ENCODE results near the gene ORMDL2.
A peak's percentile ranks its signal among the peaks of the same experiment; 100 is the strongest.

ORMDL2 gene

DNA sequence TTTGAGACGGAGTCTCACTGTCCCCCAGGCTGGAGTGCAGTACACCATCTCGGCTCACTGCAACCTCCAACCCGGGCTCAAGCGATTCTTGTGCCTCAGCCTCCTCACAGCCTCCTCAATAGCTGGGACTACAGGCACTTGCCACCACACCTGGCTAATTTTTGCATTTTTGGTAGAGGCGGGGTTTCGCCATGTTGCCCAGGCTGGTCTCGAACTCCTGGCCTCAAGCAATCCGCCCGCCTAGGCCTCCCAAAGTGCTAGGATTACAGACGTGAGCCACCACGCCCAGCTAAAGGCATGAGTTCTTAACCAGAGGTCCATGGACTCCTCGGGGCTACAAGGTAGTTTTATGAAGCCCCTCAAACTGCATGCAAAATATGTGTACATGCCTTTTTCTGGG lies 2.4 kb upstream of the ORMDL2 start:
- TF ChIP-seq, protein P1, sequence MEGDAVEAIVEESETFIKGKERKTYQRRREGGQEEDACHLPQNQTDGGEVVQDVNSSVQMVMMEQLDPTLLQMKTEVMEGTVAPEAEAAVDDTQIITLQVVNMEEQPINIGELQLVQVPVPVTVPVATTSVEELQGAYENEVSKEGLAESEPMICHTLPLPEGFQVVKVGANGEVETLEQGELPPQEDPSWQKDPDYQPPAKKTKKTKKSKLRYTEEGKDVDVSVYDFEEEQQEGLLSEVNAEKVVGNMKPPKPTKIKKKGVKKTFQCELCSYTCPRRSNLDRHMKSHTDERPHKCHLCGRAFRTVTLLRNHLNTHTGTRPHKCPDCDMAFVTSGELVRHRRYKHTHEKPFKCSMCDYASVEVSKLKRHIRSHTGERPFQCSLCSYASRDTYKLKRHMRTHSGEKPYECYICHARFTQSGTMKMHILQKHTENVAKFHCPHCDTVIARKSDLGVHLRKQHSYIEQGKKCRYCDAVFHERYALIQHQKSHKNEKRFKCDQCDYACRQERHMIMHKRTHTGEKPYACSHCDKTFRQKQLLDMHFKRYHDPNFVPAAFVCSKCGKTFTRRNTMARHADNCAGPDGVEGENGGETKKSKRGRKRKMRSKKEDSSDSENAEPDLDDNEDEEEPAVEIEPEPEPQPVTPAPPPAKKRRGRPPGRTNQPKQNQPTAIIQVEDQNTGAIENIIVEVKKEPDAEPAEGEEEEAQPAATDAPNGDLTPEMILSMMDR (IDR thresholded peaks at IDR 0.05) = no peak
- no peak for TF ChIP-seq ZFX (IDR thresholded peaks at IDR 0.05; ENCODE audit: borderline replicate concordance)
- no peak overlapping the region for H3K27ac ChIP-seq

DNA sequence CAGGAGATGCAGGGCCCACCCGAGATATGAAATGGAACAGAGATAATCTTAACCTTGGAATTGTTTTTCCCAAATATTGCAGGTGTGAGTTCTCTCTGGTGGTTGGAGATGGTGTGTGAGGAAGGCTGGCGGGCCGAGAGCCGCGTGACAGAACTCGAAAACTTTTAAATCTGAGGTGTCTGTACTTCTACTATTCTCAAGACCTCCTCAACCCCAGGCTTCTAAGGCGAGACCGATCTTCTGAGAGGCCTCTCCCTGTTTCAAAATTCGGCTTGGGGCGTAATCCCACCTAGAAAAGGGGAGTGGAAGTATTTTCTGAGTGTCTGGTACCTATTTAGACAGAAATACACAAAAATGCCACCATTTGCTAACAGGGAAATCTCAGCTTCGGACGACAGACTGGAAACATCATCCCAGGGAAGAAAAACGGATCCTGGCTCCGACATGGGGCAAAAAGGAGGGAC lies 928 bp upstream of the ORMDL2 start:
- H3K27ac ChIP-seq = peak overlapping the region; percentile 73
- TF ChIP-seq, protein P1 (IDR thresholded peaks at IDR 0.05) = no peak

DNA sequence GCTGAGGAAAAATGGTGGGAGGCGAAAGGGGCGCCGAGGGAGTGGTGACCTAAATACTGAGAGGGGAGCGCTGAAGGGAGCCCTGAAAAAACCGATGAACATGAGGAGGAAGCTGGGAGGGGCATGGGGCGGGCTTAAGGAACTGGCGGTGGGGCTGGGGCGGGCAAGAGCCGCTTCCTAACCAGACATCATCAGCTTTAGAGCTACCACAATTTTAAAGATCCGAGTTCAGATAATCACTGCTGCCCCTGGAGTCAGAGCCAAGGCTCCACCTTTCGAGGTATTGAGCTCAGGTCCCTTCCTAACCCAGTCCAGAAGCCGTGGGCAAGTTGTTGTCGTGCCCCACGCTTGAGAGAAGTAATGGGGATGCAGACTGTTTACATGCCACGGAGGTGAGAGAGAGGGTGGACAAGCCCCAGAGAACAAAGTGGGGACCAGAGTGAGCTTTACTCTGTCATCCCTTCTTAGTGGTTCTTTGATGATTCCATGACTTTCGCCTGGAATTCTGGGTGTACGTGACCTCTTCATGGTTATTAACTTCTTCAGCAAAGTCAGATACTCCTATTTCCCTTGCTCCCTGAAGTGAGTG lies 393 bp downstream of the ORMDL2 start:
- H3K27ac ChIP-seq = peak overlapping the region; percentile 73
- TF ChIP-seq, protein P1 (IDR thresholded peaks at IDR 0.05) = no peak
- TF ChIP-seq ZFX (IDR thresholded peaks at IDR 0.05; ENCODE audit: borderline replicate concordance) = no peak

DNA sequence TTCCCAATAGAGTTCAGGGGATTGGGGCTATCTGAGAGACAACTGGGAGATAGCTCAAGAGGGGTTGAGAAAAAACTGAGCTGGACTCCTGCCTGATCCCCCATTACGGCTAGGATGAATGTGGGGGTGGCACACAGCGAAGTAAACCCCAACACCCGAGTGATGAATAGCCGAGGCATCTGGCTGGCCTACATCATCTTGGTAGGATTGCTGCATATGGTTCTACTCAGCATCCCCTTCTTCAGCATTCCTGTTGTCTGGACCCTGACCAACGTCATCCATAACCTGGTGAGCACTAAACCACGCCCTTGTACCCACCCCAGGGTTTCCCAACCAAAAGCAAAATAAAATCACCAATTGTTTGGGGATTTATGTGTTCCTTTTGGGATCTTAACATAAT lies 1.0 kb downstream of the ORMDL2 start:
- TF ChIP-seq, protein P1 (IDR thresholded peaks at IDR 0.05) = no peak
- no peak for TF ChIP-seq ZFX (IDR thresholded peaks at IDR 0.05; ENCODE audit: borderline replicate concordance)
- peak overlapping the region; percentile 73 for H3K27ac ChIP-seq

DNA sequence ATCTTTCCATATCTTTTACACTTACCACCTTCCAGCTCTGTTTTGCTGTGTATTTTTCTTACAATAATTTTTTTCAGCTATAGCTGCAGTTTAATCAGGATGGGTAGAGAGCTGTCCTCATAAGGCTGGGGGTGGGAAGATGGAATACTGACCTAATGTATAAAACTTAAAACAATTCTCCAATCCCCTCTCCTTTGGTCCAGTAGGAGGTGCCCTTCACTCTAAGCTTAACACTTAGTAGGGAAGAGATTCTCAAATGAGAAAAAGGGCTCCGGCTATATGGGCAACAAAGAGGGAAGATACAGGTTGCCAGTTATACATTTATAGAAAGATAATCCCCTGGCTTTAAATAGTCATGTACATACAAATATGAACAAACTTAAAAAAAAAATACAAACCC lies 2.8 kb downstream of the ORMDL2 start:
- TF ChIP-seq ZFX (IDR thresholded peaks at IDR 0.05; ENCODE audit: borderline replicate concordance) = no peak
- TF ChIP-seq, protein P1 (IDR thresholded peaks at IDR 0.05) = peak; percentile 45
- H3K27ac ChIP-seq = peak overlapping the region; percentile 73; the same call in 1 of the 2 replicates

DNA sequence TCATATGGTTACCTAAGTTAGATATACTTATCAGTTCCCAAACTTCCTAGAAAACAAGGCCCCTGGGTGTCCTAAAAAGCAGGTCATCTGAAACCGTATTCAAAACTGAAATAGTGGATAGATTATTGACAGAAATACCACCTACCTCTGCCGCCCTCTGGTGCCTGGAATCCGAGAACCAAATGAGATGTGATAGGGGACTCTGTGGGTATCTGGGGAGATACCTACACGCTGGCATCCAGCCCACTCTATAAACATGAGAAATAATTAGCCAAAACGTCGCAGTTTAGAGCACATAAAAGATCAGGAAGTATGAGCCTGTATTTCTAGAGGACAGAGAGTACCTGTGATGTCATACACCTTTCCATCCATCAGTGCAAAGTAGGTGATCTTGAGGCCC lies 4.4 kb downstream of the ORMDL2 start:
- TF ChIP-seq, protein P1 (IDR thresholded peaks at IDR 0.05) = peak; percentile 48
- TF ChIP-seq ZFX (IDR thresholded peaks at IDR 0.05; ENCODE audit: borderline replicate concordance) = no peak
- H3K27ac ChIP-seq = peak overlapping the region; percentile 73

DNA sequence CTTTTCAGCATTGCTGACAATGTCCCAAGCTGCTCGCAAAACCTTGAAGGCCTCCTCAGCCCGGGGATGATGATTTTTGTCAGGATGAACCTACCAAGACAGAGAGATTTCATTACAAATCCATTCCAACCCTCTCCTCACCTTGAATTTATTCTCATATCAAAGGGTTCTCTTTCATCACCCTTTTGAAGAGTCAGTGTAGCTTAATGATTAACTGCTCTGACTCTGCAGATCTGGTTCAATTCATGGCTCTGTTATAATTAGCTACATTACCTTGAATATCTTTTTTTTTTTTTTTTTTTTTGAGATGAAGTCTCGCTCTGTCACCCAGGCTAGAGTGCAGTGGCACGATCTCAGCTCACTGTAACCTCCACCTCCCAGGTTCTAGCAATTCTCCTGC lies 5.6 kb downstream of the ORMDL2 start:
- H3K27ac ChIP-seq = peak overlapping the region; percentile 73
- TF ChIP-seq ZFX (IDR thresholded peaks at IDR 0.05; ENCODE audit: borderline replicate concordance) = no peak
- TF ChIP-seq, protein P1 (IDR thresholded peaks at IDR 0.05) = no peak
